OCI-M1 (cell line): ENCODE measurements around the gene GANAB.
"Not testable (repeated sequence)": the region's sequence is repeated elsewhere in the genome, so short reads cannot be mapped to it uniquely, and the experiment has no call there.

ENCODE experiments used
- DNase-seq: peaks from one replicate; lab custom pipeline; 2025; lab: John Stamatoyannopoulos, UW

Gene GANAB

GRCh38 chr11:62601372-62602140 lies 44.9 kb downstream of the GANAB start, which contains the start of gene MTA2:
TSS of gene MTA2 (minus strand) at chr11:62601865. CDS start at chr11:62601450, 415 bp downstream.
- peak; percentile 99 for DNase-seq

- peak; percentile 67 for DNase-seq
Measured at GRCh38 chr11:62601122-62601371, 45.4 kb downstream of the GANAB start.

GRCh38 chr11:62600367-62601121 lies 45.9 kb downstream of the GANAB start:
- DNase-seq: peak; percentile 39

- DNase-seq: no peak
Measured at GRCh38 chr11:62599901-62600300, 46.5 kb downstream of the GANAB start.

- DNase-seq: peak; percentile 99
Measured at GRCh38 chr11:62599069-62599696, 47.2 kb downstream of the GANAB start.

GRCh38 chr11:62595124-62595523 lies 51.3 kb downstream of the GANAB start:
- DNase-seq: no peak

GRCh38 chr11:62593434-62594044 lies 52.9 kb downstream of the GANAB start:
- DNase-seq: peak; percentile 89

- no peak for DNase-seq
Measured at GRCh38 chr11:62592989-62593421, 53.4 kb downstream of the GANAB start.

- DNase-seq: peak; percentile 74
Measured at GRCh38 chr11:62592146-62592815, 54.1 kb downstream of the GANAB start.

GRCh38 chr11:62591448-62592145 lies 54.8 kb downstream of the GANAB start, which contains the start of gene TUT1:
TSS of gene TUT1 (minus strand) at chr11:62591523. CDS start at chr11:62591485, 38 bp downstream.
- DNase-seq: peak; percentile 99

GRCh38 chr11:62588966-62589637 lies 57.3 kb downstream of the GANAB start:
- peak; percentile 36 for DNase-seq

- DNase-seq: not testable (repeated sequence)
Measured at GRCh38 chr11:62585356-62585755, 61.1 kb downstream of the GANAB start.

GRCh38 chr11:62581735-62582134 lies 64.7 kb downstream of the GANAB start:
- not testable (repeated sequence) for DNase-seq

- no peak for DNase-seq
Measured at GRCh38 chr11:62580959-62581715, 65.3 kb downstream of the GANAB start.

GRCh38 chr11:62579252-62579651 lies 67.2 kb downstream of the GANAB start:
- DNase-seq: no peak

- no peak for DNase-seq
Measured at GRCh38 chr11:62578541-62578940, 67.9 kb downstream of the GANAB start.

- no peak for DNase-seq
Measured at GRCh38 chr11:62577046-62577714, 69.2 kb downstream of the GANAB start.

- no peak for DNase-seq
Measured at GRCh38 chr11:62575837-62576236, 70.6 kb downstream of the GANAB start.

- DNase-seq: no peak
Measured at GRCh38 chr11:62575156-62575555, 71.3 kb downstream of the GANAB start.
